HG03571 (cell line): ENCODE results near the gene DHX16.

Experiments used
- ATAC-seq: cut with Tn5 transposase; IDR thresholded peaks from one replicate; pipeline ENCODE4 v1.9.1; 2021; ENCODE audit not compliant: unreplicated experiment

DHX16 gene

DNA sequence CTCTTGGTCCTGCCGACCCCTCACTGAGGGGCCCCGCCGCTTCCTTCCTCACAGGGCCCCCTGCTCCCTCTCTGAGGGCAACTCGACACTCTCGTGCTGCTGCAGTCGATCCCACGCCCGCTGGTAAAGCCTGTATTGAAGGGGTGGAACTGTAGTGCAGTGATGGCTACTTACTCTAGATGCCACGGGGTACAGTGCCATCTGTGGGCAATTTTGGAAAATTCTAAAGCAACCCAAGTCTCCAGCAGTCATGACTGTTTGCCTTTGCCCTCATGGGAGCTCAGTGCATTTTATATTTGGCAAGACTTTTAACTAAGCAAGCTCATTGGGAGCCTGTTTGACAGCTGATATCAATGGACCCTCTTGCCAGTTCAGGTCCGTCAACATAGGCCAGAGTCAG, 32.3 kb downstream of the DHX16 start:
- ATAC-seq, result no peak

DNA sequence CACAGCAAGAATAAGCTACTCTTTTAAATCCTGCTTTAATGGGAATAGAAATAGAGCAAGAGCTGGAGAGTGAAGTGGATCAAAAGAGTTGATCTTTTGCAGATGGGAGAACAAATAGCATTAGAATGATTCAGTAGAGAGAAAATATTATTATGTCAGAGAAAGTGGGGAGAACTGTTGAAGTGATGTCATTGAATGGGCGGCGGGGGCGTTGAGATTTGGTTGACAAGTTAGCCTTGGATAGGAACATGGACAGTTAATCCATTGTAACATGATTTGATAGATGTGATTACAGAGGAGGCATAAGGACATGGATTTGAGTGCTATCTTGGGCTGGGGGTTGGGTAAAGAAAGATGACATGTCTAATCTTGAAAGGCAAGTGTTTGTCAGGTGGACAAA, 37.0 kb downstream of the DHX16 start:
- ATAC-seq, result no peak

DNA sequence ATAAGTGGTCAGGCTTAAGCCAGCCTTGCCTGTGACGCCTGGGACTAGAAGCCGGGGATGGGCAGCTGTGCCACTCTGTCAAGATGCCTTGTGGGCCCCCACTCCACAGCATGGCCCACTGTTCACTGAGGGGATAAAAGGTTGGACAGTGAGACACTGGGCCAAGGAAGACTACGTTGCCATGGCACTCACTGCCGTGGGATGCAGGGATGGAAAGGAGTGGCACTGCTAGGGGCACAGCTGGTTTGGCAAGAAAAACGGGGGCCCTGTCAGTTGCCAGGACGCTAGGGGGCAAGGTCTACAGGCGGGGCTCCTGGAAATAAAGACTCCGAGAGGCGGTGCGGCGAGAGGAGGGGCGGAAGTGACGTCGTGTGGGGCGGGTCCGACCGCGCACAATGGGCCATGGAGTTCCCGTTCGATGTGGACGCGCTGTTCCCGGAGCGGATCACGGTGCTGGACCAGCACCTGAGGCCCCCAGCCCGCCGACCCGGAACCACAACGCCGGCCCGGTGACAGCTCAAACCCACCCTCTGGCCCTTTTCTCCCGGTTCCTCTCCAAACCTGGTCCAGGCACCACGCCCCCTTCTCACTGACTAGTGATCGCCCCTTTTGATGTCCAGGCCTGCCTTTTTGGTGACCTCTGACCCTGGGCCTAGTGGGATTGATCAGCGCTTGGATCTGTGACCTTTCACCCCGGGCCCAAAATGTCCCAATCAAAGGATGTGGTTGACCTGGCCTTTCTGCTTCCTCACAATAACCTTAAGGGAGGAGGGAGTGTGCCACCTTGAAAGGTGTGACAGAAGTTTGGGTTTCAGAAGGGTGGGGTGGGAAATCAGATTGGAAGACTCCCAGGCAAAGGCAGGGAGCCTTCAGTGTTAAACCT, 46.1 kb downstream of the DHX16 start, which contains the start of gene ATAT1:
Gene ATAT1, plus strand, starts transcription at position 391 of the 883 bp plus-strand sequence.
- ATAC-seq, result peak; percentile 86

DNA sequence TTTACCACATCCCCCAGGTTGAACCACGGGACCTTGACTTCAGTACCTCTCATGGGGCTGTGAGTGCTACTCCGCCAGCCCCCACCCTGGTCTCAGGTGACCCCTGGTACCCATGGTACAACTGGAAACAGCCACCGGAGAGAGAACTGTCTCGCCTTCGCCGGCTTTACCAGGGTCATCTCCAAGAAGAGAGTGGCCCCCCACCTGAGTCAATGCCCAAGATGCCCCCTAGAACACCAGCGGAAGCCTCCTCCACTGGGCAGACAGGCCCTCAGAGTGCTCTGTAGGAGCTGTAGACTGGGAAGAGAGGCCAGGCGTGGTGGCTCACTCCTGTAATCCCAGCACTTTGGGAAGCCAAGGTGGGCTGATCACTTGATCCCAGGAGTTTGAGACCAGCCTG, 47.3 kb downstream of the DHX16 start:
- no peak for ATAC-seq

DNA sequence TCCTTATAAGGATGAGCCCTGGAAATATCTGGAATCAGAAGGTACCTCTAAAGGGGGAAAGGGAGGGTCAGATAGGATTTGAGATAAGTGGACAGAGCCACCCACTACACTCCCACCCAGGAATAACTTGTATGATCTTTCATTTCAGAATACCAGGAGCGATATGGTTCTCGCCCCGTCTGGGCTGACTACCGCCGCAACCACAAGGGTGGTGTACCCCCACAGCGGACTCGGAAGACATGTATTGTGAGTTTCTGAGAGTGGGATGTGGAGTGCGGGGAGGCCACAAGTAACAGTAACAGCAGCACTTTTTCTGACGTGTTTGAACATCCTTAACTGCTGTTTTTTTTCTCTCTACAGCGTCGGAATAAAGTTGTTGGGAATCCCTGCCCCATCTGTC, 53.2 kb downstream of the DHX16 start:
- no peak for ATAC-seq

DNA sequence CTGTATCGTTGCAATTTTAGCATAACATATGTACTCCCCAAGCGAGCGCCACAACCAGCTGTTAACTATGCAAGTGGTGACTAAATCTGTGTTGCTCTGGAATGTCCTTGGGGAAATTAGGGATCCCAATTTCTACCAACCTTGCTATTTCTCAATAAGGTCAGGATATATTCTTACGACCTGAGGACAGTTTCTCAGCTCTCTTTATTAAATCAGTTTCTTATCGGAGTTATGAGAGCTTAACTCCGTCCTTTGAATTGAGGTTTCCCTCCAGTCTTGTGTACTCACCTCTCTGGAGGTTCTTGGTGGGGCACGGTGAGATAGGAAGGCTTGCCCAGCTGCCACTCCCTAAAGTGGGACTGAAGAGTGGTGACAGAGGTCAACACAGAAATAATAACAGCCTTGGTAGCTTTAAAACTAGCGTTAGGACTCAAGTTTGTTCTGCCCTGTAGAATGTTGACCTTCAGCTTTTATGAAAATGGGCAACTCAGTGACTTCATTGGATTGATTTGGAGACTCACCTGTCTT, 54.5 kb downstream of the DHX16 start:
- ATAC-seq, result no peak

DNA sequence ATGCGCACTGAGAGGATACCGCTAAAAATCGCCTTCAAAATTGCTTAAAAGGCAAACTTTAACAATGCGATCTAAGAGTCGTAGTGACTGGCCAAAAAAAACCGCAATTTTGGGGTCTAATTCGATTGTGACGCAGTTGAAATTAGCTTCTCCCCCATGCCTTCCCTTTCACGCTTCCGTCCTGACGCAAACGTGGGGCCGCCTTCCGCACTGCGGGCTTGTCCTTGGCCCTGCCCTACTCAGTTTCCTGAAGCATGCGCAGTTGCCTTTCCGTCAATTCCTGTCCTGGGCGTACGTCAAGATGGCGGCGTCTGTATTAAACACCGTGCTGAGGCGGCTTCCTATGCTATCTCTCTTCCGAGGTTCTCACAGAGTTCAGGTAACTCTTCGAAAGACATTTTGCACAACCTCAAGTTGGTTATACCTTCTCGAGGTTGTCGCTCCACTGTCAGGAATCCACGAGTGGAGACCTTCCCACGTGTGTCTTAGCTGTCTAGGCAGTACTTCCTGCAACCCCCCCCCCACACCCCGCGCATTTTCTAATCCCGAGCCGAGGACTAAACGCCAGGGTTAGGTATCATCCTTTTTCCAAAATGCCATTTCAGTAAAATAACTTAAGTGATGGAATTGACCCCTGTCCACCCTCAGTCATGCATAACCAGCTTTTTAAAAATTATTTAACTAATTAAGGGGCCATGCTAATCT, 55.1 kb downstream of the DHX16 start, which contains the start of gene MRPS18B:
Gene MRPS18B, plus strand, starts transcription at position 276 of the 705 bp plus-strand sequence. Its CDS starts 26 bp downstream, at position 302.
- ATAC-seq, result peak; percentile 63

DNA sequence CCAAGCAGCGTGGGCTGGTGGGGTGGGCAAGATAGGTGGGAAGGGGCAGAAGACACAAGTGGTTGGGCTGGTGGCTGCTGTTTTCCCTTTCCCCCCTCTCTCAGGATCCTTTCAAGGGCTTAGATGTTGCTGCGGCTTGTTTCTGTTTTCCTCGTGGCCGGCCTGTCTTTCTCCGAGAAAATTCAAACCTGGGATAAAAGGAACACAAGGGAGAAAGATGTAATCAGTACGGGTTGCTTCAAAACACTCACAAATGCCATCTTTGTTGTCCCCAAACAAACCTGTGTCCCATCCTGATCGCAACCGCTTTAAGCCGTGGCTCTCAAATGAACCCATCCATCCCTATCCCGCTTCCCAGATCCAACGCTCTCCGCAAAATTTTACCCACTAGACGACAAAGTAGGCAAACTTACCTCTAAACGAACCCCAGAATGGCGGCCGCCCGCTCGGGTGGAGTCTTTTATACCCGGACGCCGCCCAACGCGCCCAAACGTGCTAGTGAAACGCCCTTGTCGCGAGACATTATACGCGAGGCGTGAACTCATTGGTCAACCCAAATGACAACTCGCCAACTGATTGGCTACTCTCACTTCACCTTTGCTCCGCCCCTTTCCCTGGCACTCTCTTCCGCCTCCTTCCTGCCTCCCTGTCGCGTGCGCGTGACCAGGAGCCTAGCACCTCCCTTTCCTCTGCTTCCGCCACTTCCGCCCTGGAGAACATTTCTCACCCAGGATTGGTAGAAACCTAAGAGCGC, 55.8 kb downstream of the DHX16 start, which contains the start of gene PPP1R10:
Gene PPP1R10, minus strand, starts transcription at position 433 of the 754 bp plus-strand sequence. CDS start 7,299 bp downstream, outside the sequence.
- peak; percentile 68 for ATAC-seq

DNA sequence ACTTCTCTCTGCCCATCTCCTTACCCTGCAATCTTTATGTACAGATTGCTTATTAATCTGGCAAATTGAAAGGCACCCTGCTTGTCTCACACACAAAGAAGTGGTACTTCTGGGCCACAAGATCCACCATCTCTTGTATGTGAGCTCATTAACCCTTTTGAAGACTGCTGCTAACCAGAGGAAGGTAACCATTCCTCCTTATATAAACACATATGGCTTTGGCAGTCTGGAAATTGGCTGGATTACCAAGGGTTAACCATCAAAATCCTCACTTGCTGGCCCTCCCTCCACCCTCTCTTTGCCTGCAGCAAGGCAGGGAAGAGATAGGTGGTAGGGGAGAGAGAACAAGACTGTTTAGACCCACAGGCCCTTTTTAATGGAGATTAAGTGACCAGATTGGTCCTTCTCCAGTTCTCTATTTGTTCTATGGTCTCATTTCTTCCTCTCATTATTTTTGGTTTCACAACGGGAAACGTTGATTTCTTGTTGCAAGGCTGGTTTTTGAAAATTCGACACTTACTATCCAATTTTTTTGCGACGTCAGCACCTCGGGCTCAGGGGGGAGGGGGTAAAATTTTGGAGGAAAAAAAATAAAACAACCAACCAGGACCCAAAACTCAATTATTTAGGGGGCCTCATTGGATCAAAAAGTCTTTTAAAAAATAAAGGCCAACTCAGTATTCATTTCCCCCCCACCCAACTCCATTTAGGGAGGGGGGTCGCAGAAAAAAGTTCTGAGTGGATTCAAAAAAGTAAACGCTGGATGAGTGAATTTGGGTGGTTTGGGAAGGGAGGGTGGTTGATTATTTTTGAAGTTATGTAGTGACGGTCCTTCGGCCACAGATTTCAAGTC, 56.6 kb downstream of the DHX16 start:
- no peak for ATAC-seq

DNA sequence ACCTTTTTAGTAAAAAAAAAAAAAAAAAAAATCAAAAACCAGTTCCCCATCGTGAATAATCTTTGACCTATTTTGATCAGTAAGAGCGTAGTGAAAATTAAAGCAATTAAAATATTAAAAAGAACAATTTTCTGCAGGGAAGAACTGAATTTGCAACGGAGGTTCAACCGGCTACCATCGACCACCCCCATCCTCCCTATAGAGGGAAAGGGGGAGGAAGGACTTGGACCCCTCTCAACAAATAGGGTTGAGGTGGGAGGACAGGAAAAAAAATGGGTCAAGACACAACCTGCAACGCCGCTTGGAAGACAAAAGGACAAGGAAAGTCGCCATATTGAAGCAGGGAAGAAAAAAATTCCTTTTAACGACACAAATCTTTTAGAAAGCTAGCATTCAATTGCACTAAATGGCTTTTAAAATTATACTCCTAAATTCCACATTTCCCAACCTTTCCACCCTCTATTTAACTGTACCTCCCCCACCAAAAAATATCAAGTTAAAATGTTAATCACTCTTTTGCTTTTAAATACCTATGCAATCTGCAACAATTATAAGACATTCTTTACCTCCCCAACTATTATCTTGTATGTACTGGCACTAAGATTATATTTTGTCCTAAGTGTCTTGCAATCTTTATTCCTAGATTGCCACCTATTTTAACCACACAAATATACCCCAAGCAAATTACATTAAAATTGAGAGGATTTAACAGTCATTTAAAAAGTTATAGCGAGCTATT, 57.4 kb downstream of the DHX16 start:
- ATAC-seq, result no peak

DNA sequence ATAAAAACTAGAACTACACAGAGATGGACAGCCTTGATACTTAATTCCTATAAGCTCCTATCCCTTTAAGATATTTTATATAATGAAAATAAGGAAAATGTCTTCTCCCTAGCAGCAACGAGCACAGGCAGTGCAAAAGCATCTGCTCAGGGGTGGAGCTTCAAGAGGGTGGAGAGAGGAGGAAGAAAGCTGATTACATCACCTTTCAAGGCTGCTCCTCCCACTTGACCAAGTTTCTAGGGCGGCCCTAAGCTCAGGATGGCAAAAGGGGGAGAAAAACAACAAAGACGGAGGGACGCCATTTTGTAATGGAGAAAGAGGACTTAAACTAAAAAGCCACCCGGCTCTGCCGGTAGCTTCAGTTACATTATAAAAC, 58.0 kb downstream of the DHX16 start:
- peak; percentile 42 for ATAC-seq

DNA sequence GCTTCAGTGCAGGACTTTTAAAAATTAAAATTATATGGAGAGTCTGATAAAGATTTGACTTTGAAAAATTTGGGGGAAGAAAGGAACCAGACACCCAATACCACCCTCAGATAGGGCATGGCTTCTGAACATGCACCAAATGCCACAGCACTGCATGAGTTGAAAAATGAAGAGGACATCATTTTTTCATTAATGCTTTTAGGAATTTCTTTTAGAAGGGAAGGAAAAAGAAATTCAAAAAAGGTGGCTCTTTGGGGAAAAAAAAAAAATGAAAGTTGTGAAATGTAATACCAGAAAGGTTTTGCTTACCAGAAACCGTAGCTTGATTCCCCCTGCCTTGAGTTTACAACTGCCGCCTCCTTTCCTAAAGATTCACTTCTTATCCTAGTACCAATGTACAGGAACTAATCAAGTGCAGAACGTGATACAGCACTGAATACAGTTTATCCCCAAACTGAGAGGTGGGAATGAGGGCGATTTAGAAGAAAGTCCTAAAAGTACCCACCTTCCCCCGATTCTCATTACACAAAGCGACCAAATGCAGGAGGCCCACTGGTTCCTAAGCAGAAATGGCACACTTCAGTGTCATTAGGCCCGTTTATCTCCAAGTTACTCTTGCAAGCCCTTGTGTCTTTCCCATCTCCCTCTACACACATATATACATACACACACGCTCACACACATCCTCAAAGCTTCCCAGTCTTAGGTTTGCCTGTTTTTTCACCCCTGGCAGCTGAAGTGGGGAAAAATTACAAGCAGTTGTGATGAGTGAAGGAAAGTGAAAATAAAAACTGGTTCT, 58.6 kb downstream of the DHX16 start:
- no peak for ATAC-seq

DNA sequence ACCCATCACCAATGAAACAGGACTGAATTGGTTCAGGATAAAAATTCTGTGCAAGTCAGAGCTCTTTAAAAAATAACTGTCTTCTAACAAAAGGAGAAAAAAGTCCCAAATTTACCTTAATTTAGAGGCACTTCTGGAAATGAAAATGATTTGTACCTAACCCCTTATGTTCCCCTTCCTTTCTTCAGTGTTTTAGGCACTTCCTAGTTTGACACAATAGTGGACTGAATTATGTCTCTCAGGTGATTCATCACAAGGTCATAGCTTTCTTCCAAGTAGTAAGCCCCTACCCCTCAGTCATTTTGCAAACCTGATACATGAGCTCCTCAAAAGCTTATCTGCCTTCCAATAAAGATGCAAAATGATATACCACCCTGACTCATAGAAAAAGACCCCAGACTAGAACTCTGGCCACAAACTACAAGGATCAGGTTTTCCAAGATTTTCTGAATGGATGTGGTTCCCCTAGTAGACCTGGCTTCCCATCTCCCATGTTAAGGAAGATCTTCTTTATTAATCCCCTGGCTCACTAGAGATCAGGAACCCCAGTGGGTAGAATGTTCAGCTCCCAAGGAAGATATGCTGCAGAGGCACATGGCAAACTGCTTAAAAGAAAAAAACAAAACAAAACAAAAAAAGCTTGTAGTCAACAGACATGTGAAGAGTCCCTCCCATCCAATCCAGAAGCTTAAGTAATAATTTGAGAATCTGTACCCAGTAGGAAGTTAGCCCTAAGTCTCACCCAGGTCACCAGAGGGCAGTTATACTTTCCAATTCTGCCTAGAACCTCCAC, 59.4 kb downstream of the DHX16 start:
- ATAC-seq, result no peak

DNA sequence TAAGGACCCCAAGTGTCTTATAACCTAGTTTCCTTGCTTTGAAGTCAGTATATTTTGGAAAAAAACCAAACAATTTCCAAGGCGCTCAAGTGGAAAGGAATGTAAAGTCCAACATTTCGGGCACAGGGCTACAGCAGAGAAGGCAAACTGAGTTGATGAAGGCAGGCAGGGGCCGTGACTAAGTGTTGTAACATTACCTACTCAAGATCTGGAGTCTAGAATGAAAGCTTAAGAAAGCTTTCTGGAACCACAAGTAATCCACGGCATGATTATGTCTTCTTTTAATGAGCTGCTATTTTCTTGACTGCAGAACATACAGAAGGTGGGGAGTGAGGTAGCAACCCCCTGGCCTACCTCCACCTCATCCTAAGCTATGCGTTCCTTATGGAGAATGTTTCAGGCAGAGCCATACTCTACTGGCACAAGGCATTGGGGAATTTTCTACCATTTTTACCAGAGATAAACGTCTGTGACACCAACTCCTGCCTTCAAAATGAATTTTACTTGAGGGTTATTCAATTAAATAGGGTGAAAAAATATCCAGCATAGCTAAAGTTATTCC, 60.0 kb downstream of the DHX16 start:
- ATAC-seq, result no peak

DNA sequence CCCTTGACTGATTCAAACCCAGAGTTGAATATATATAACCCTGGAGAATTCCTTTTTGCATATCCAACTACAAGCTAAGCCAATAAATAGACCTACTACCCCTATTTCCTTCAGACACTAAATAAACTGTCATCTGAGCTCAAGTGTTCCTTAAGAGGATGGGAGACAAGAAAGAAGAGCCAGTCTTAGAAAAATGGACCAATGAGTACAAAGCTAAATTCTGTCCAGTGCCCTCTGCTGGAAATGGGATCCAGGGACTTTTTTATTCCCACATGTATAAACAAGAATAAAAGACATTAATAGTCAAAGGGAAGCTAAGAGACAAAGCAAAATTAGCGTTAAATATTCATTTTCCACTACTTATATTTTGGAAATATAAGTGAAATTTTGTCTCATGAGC, 60.6 kb downstream of the DHX16 start:
- ATAC-seq, result no peak

DNA sequence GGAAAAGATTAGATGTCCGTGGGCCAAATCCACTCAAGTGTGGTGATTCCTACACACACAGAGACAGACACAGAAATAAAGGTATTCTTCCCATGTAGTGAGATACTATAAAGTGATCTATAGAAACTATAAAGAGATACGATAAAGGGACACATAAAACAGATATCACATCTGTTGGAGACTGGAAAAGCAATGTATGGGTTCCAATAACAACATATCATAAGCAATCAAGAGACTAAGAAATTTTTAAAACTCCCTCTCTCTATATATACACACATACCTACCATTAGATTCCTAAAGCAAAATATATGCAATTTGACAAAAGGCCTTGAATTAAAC, 61.0 kb downstream of the DHX16 start:
- ATAC-seq, result no peak

DNA sequence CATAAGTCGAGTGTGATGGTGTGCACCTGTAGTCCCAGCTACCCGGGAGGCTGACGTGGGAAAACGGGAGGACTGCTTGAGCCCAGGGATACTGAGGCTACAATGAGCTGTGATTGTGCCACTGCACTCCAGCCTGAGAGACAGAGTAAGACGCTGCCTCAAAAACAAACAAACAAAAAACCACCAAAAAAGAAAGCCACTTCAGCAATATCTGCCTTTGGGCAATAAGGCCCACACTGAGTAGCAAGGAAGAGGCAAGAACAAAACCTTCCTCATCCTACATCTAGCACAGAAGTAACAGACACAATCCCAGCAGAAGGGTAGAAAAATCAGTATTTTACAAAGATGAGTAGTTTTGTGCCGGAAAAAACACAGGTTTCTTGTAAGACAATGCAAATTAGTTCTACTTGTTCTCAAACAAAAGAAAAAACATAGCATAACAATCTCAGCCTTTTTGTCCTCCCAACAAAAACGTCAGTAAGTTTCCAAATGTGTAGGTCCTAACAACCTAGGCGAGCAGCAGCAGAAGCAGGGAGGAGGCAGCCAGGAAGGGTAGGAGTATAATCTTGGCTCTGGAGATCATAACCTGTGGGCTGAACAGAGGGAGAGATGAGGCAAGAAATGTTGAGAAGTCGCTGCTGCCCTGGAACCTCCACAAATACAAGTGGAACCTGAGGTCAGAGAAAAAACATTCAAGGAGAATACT, 61.5 kb downstream of the DHX16 start:
- no peak for ATAC-seq
